Measurements from ENCODE around the gene KLF16.

Gene KLF16

GRCh38 chr19:1839658-1840540, 23.5 kb downstream of the KLF16 start:
- DNase-seq = no peak

GRCh38 chr19:1837625-1838105, 25.7 kb downstream of the KLF16 start:
- peak; percentile 52 for DNase-seq

DNA sequence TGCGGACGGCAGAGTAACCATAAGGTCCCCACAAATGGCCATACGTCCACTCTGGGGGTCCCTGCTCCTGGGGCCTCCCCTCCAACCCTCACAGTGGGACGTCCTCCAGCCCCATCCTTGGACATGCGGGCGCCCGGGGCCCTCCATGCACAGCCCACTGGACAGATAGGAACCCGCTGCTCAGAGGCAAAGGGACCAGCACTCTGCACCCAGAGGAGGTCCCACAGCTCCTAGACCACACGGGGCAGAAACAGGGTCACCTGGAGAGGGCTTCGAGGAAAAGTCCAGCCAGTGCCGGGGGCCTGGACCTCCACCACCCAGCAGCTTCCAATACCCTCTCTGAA, 26.2 kb downstream of the KLF16 start:
- DNase-seq = no peak

GRCh38 chr19:1836458-1837221, 26.7 kb downstream of the KLF16 start:
- DNase-seq = no peak

- DNase-seq = no peak
Observed at GRCh38 chr19:1833540-1833939, 29.8 kb downstream of the KLF16 start.

- DNase-seq = no peak
Observed at GRCh38 chr19:1832046-1832663, 31.2 kb downstream of the KLF16 start.

DNA sequence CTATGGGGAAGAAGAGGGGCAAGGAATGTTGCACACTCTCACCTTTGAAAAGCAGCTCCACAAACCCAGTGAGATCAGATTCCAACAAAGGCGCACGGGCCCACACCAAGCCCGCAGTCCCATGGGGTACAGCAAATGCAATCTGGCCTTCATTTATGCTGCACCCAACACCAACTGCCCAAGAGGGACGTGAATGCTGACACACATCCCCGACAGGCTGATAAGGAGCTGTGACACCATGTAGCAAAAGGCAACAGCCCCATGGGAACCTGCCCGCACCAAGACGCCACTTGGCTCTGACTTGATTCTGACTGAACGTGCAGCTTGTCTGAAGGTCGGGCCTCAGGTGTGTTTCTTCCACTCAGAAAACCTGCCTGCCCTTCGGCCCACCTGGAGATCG, 32.4 kb downstream of the KLF16 start:
- no peak for DNase-seq

DNA sequence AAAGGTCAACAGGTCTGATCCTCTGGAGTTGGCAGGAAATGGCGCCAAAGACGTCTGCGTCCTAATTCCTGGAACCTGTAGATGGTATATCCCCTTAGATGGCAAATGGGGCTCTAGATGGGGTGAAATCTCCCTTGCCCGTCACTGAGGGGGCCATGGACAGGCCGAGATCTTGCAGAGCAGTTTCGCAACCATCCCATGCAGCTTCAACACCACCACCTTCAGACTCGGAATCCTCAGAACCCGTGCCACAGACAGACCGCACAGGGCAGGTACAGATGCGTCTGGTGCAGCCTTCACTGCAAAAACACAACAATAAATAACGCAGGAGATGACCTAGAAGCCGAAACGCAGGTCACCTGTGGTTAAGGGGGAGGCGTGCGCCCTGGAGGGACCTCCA, 32.8 kb downstream of the KLF16 start:
- no peak for DNase-seq

DNA sequence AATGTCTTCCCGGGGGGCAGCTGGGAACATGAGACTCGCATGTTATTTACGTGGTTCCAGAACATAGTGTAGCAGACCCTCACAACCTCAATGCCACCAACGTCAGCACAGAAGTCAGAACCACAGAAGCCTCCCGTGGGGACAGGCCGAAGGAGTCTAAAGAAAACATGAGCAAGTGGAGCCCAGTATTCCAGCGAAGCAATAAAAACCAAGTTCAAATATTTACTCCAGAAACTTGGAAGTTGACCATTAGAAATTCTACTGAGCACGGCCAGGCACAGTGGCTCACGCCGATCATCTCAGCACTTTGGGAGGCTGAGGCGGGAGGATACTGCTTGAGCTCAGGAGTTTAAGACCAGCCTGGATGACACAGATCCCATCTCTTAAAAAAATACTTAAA, 33.4 kb downstream of the KLF16 start:
- no peak for DNase-seq

DNA sequence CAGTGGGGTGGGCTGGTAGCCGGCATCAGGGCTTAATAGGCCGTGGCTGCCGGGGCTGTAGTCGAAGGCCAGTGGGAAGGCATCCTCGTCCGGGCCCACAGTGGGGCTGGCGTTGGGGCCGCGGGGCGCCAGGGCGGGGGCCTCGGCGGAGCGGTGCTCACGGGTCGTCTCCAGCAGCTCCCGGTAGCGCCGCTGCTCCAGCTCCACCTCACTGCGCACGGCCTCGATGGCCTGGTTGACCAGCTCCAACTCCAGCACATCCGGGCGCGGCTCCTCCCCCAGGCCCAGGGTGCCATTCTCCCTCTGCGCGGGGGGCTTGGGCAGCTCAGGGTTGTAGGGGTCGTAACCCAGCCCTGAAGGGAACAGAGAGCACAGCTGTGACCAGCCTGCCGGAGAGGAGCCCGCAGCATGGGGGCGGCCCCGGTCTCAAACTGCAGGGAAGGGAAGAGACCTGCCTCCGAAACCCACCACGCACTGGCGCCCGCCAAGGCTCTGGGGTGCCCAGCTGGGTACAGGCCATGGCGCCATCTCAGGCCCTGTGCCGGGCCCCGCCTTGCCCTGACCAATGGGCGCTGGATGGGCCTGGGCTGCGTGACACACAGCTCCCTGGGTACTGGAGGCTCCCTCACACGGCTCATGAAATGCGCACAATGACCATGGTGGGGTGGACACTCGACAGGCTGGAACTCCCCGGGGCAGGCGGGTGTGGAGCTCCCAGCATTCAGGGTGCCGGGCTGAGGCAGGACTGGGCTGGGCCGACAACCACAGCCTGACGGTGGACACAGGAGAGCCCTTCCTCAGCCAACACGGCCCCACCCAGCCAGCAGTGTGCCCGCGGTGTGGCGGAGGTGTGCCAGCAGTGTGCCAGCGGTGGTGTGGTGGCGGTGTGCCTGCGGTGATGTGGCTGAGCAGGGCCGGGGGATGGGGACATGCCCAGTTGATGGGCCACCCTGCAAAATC, 34.8 kb downstream of the KLF16 start:
- DNase-seq = no peak

DNA sequence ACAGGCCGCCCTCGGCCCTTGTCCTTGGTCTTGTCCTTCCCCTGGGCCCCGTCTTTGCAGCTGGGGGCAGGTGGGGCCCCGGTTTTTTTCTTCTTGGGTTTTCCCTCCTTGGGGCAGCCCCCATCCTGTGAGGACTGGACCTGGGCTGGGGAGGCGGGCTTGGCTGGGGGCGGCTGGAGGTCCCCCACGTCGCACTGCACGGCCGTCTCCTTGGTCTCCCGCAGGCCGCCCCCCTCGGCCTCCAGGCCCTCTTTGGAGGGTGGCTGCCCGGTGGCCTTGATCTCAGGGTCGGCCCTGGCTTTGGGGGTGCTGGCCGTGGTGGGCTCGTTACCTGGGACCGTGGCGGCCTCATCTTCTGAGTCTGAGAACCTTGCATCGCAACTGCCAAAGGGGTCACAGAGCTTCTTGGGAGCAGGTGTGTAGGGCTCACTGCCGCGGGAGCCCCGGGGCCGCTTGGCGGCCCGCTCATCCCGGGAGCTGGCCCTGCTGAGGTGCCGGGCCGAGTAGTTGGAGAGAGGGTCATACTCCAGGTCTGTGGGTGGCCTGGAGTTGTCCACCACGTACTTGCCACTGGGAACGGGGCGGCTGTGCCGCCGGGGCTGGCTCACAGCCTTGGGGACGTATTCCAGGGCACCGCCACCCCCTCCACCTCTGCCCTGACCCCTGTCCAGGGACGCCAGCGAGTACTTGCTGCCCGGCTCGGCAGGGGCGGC, 35.7 kb downstream of the KLF16 start:
- DNase-seq = no peak

DNA sequence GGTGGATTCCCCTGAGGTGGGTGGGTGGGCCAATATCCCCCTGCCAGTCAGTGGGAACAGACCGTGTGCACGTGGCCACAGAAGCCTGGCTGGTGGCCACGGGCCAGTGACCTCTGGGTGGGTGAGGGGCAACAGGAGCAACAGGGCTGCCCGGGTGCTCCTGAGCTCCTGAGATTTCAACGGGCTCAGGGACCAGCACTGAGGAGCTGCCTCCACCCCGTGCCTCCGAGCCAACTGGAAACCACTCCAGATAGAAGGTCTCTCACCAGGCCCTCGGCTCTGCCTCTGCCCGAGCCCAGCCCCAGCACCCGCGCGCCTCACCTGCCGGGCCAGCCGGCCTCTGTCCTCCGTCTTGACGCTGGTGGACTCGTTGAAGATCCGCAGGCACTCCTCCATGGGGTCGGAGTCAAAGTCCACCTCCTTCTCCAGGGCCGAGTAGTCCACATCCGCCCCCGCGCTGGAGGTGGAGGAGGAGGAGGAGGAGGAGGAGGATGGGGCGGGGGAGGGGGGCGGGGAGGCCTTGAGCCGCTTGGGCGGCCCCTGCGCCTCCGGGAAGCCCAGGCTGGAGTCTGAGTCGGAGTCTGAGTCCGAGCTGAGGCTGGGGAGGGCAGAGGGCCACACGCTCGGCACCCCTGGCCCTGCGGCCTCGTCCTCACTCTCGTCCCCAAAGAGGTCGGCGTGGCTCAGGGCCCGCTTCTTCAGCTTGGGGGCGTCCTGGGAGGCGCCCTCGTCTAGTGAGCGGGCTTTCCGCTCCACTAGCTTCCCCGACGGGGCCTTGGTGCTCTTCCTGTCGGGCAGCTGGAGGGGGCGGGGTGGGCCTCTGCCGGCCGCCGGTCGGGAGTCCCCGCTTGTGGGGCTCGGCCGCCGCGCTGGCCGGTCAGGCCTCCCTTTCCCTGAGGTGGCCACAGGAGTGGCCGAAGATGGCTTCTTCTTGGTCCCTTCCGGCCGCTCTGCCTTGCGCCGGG, 36.5 kb downstream of the KLF16 start:
- no peak for DNase-seq

DNA sequence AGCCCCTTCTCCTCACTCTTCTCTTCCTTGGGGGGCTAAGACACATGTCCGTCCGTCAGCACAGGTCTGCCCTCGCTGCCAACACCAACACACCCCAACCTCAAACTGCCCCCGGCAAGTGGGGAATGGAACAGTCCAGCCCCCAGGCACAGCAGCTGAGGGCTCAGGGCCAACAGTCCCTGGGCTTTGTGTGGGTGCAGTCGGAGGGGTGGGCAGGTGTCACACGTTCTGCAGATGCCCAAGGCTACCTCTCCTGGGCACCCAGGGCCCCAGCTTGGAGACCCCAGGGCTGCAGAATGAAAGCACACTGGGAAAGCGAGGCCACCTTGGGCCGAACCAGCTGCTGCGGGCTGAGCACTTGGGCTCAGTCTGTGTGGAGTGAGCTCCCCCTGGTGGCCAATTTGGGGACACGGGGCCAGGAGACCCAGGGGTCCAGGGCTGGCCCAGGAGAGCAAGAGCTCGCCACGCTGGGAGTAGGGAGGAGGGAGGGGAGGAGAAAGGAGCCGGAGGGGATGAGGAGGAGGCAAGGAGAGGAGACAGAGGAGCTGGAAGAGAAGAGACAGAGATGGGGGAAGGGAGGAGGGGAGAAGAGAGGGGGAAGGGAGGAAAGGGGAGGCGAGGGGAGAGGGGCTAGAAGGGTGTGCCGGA, 37.3 kb downstream of the KLF16 start:
- DNase-seq = peak; percentile 73

DNA sequence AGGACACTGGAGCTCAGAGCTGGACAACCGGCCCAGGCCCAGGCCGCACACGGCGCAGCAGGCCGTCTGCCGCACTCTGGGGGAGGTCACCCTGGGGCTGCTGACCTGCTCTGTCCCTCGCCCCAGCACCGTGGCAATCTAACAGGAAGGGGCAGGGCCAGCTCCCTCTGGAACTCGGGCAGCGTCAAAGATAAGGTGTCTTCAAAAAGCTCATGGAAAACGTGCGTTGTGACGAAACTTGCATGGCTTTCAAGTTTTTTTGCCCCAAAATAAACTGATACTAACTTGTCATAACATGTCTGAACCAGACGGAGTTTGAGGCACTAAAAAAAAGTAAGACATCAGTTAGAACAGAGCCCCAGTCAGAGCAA, 39.1 kb downstream of the KLF16 start:
- no peak for DNase-seq

DNA sequence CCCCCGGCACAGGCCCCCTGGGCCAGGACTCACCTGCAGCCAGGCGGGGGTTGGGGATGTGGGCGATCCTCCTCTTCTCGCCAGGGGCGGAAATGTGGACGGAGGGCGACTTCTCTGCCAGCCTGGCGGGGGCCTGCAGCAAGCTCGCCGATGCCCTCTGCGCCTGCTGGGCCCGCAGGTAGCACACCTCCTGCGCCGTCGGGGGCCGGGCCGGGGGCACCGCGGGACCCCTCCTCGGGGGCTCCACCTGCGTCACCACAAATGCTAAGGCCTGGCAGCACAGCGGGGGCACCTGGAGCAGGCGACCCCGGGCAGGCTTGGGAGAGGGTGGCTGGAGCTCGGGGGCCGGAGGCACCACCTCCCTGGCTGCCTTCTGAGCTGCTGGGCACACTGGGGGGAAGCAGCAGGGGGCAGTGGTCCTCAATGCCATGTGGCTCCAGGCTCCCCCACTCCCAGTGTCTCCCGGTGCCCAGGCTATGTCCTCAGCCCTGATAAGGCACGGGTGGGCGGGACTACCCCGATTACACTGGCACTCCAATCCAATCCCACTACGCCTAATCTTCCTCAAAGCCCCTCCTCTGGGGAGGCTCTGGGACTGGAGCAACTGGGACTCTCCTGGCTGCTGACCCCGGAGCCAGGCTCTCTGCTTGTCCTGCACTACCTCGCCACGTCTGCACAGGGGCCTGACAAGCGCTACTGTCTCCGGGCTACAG, 39.7 kb downstream of the KLF16 start:
- no peak for DNase-seq

GRCh38 chr19:1823020-1823419, 40.4 kb downstream of the KLF16 start:
- DNase-seq = no peak

DNA sequence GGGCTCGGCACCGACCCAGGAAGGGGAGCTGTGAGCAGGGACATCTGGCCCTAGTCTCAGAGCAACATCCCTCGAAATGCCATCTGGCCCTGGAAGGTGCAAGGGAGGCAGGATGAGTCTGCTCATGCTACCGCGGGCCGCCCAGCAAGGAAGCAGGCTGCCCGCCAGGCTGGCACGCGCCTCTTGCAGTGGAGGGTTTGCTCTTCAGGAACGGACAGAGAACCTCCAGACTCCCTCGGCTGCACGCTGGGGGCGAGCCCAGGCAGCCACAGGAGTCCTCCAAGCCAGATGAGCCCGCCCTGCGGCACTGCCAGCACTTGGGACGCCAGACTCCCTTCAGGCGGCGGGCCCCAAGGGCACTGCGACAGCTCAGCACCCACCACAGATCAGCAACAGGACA, 41.2 kb downstream of the KLF16 start:
- no peak for DNase-seq

DNA sequence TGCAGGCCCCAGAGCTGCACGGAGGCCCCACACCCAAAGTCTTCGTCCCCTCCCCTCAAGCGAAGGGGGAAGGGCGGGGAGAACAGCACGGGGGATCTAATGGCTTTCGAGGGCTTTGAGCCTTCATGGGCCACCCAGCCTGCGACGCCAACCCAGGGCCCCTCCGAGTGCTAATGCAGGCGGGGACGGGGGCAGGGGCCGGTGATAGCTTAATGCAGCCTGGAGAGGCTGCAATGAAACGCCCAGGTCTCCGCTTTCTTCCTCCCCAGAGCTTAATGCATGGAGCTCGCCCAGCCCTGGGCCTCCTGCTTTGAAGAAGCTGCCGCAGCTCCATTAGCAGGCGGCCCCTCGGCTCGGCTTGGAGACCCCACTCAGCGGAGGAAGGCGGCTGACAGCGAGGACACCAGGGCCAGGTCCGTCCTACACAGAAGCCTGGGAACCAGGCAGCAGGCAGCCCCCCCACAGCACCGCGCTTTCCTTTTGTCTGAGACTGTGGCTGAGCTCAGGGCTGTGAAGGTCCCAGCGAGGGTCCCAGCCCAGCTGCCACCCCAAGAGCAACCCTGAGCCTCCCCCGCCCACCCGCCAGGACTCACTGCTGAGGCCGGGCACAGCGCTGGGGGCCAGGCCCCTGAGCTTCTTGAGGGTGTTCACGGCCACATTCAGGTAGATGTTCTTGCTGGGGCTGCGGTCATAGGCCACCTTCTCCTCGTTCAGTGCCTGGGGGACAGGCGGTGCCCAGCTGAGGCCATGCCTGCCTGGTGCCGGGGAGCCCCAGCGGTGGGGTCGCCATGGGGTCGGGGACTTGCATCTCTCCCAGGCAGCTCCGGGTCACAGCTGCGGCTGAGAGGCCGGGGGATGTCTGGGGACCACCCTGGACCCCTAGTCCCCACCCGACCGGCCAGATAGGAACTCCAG, 43.8 kb downstream of the KLF16 start:
- no peak for DNase-seq
